HL-60 (cell line): ENCODE results near the gene KCNJ12.

Experiments used
- GABPA ChIP-seq: IDR thresholded peaks from 2 replicates; pipeline ENCODE4 v1.6.1; 2012; ENCODE audit warnings: low read depth
- POLR2AphosphoS5 ChIP-seq: IDR thresholded peaks from 2 replicates; pipeline ENCODE4 v1.6.1; 2012; ENCODE audit warnings: low read depth
- TF ChIP-seq, protein P1 (sequence below): IDR thresholded peaks from one replicate; pipeline ENCODE4 v1.5.1; 2011; ENCODE audit warnings: low read length, control low read depth, inconsistent platforms; ENCODE audit not compliant: insufficient read depth
- TF ChIP-seq, protein P2 (sequence below): IDR thresholded peaks from 2 replicates; pipeline ENCODE4 v1.6.1; 2012; ENCODE audit warnings: low read depth; ENCODE audit not compliant: insufficient replicate concordance

DNA sequence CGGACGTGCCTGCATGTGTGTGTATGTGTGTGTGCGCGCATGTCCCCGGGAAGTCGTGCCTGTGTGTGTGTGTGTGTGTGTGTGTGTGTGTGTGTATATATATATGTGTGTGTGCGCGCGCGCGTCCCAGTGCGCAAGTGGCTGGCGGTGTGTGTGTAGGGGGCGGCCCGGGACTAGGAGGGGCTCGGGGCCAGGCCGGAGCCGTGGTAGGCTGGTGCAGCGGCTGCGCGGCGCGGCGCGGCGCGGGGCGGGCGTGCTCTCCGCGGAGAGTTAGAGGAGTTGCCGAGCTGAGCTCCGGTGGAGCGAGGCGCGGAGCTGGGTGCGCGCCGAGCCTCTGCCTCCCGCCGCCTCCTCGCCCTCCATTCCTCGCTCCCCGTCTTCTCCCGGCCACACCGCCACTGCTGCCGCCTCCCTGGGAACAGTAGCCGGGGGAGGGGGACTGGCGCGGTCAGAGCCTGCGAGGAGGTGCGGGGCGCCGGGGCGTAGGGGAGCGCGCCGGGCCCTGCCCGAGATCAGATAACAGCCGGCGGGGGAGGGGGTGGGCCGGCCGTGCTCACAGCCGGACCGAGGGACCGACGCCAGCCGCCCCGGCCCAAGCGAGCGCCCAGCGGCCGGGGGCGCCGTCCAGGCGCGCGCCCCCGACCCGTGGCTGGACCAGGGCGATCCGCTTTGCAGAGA is at the start of gene KCNJ12:
- TF ChIP-seq, protein P1, sequence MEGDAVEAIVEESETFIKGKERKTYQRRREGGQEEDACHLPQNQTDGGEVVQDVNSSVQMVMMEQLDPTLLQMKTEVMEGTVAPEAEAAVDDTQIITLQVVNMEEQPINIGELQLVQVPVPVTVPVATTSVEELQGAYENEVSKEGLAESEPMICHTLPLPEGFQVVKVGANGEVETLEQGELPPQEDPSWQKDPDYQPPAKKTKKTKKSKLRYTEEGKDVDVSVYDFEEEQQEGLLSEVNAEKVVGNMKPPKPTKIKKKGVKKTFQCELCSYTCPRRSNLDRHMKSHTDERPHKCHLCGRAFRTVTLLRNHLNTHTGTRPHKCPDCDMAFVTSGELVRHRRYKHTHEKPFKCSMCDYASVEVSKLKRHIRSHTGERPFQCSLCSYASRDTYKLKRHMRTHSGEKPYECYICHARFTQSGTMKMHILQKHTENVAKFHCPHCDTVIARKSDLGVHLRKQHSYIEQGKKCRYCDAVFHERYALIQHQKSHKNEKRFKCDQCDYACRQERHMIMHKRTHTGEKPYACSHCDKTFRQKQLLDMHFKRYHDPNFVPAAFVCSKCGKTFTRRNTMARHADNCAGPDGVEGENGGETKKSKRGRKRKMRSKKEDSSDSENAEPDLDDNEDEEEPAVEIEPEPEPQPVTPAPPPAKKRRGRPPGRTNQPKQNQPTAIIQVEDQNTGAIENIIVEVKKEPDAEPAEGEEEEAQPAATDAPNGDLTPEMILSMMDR, result no peak
- TF ChIP-seq GABPA (no peak), POLR2AphosphoS5 (no peak)
- TF ChIP-seq, protein P2, sequence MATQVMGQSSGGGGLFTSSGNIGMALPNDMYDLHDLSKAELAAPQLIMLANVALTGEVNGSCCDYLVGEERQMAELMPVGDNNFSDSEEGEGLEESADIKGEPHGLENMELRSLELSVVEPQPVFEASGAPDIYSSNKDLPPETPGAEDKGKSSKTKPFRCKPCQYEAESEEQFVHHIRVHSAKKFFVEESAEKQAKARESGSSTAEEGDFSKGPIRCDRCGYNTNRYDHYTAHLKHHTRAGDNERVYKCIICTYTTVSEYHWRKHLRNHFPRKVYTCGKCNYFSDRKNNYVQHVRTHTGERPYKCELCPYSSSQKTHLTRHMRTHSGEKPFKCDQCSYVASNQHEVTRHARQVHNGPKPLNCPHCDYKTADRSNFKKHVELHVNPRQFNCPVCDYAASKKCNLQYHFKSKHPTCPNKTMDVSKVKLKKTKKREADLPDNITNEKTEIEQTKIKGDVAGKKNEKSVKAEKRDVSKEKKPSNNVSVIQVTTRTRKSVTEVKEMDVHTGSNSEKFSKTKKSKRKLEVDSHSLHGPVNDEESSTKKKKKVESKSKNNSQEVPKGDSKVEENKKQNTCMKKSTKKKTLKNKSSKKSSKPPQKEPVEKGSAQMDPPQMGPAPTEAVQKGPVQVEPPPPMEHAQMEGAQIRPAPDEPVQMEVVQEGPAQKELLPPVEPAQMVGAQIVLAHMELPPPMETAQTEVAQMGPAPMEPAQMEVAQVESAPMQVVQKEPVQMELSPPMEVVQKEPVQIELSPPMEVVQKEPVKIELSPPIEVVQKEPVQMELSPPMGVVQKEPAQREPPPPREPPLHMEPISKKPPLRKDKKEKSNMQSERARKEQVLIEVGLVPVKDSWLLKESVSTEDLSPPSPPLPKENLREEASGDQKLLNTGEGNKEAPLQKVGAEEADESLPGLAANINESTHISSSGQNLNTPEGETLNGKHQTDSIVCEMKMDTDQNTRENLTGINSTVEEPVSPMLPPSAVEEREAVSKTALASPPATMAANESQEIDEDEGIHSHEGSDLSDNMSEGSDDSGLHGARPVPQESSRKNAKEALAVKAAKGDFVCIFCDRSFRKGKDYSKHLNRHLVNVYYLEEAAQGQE, result no peak
